Activated gamma-delta T cell treated with anti-CD3 and anti-CD28 coated beads, Interleukin-2, amount 50 U/mL, for 16 hours (primary cell): ENCODE measurements around the gene ITPKC.
A peak's percentile ranks its signal among the peaks of the same experiment; 100 is the strongest.

ENCODE experiments used
- DNase-seq: peaks from one replicate; pipeline ENCODE4 v3.0.0-alpha.2; 2020; ENCODE audit warnings: low read depth

The ITPKC gene

GRCh38 chr19:40690050-40690692 is 26.7 kb upstream of the ITPKC start, which contains the start of gene NUMBL:
NUMBL (minus strand) TSS chr19:40690651; CDS start chr19:40690483, 168 bp downstream.
- no peak for DNase-seq

GRCh38 chr19:40690693-40691420 is 26.1 kb upstream of the ITPKC start:
- peak; percentile 77 for DNase-seq

- no peak for DNase-seq
These were observed 25.3 kb upstream of the ITPKC start for GRCh38 chr19:40691421-40692211.

GRCh38 chr19:40692212-40692551 is 24.7 kb upstream of the ITPKC start:
- no peak for DNase-seq

GRCh38 chr19:40693150-40693788 is 23.6 kb upstream of the ITPKC start:
- no peak for DNase-seq

GRCh38 chr19:40693896-40694295 is 23.0 kb upstream of the ITPKC start:
- no peak for DNase-seq

GRCh38 chr19:40695881-40696280 is 21.0 kb upstream of the ITPKC start:
- no peak for DNase-seq

- DNase-seq = no peak
These were observed 19.9 kb upstream of the ITPKC start for GRCh38 chr19:40697007-40697406.

- DNase-seq = no peak
These were observed 16.8 kb upstream of the ITPKC start for GRCh38 chr19:40700083-40700482.

GRCh38 chr19:40701758-40702157 is 15.2 kb upstream of the ITPKC start:
- no peak for DNase-seq

GRCh38 chr19:40702337-40703012 is 14.4 kb upstream of the ITPKC start:
- DNase-seq = no peak

- no peak for DNase-seq
These were observed 13.7 kb upstream of the ITPKC start for GRCh38 chr19:40703029-40703755.

- no peak for DNase-seq
These were observed 12.2 kb upstream of the ITPKC start for GRCh38 chr19:40704491-40705361.

GRCh38 chr19:40705362-40705651 is 11.6 kb upstream of the ITPKC start:
- no peak for DNase-seq

- DNase-seq = no peak
These were observed 10.8 kb upstream of the ITPKC start for GRCh38 chr19:40705950-40706619.

- DNase-seq = no peak
These were observed 9.3 kb upstream of the ITPKC start for GRCh38 chr19:40707615-40708014.

- no peak for DNase-seq
These were observed 7.1 kb upstream of the ITPKC start for GRCh38 chr19:40709817-40710216.

GRCh38 chr19:40713939-40714338 is 3.0 kb upstream of the ITPKC start:
- no peak for DNase-seq

- peak; percentile 86 for DNase-seq
These were observed 2.2 kb upstream of the ITPKC start for GRCh38 chr19:40714441-40715299.
